HG02759 (cell line): Measurements from ENCODE around the gene FLNC.

Source experiments
- ATAC-seq: cut with Tn5 transposase; IDR thresholded peaks from one replicate; pipeline ENCODE4 v1.9.1; 2021; ENCODE audit warnings: mild to moderate bottlenecking, moderate library complexity; ENCODE audit not compliant: unreplicated experiment

FLNC gene

GRCh38 chr7:128800567-128800966 is 29.6 kb upstream of the FLNC start:
- no peak for ATAC-seq

DNA sequence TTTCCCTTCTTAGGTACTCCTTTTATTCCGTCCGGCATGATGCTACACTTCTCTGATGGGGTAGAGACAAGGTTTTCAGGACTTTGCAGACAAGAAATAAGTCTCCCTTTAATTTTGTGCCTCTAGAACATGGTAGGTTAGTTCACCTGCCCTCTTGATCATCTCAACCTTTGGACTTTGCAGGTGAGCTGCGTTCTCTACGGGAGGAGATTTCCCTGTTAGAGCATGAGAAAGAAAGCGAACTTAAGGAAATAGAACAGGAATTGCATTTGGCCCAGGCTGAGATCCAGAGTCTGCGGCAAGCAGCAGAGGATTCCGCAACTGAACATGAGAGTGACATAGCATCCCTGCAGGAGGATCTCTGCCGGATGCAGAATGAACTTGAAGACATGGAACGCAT is 29.2 kb upstream of the FLNC start:
- ATAC-seq: no peak

DNA sequence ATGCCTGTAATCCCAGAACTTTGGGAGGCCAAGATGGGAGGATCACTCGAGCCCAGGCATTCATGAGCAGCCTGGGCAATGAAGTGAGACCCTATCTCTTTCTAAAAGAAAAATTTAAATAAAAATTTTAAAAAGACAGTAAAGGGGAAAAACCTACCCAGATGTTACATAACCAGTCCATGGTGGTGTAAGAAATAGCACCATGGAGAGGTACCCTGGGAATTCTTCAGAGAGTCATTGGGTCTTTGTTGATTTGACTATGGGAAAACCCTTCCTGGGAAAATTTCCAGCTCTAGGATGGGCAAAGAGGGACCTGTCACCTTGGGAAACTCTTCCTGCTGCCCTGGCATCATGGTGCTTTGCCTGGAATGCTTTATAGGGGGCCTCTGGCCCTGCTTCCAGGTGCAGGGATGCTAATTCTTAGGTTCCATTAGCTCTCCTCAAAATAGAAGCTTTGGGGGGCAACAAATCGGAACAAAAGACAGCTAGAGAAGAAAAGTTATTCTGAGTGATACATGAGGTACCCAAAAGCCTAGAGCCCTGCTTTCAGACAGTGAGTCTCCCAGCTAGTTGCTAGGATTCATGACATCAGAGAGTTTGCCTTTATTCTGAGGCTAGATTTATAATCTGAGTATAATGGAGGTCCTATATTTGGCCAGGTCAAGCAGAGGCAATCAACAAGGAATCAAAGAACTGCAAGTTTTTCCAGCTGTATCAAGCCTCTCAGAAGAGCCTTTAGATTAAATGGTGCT is 28.4 kb upstream of the FLNC start:
- no peak for ATAC-seq

- no peak for ATAC-seq
Measured at GRCh38 chr7:128804484-128804883, 25.7 kb upstream of the FLNC start.

DNA sequence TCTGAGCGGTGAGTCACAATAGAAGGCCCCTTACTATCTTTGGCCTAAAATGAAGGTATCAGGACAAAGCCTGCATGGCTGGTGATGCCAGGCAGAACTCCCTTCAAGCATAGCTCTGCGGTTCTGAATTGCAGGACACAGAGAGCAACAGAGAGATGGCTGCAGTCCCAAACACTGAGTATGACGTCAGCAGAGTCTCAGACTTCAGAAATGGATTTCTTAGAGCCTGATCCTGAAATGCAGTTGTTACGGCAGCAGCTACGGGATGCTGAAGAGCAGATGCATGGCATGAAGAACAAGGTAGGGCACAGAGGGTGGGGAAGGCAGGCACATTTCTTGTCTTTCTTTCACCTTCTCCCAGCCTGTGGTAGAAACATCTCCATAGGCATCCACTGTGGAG is 25.0 kb upstream of the FLNC start:
- ATAC-seq: no peak

DNA sequence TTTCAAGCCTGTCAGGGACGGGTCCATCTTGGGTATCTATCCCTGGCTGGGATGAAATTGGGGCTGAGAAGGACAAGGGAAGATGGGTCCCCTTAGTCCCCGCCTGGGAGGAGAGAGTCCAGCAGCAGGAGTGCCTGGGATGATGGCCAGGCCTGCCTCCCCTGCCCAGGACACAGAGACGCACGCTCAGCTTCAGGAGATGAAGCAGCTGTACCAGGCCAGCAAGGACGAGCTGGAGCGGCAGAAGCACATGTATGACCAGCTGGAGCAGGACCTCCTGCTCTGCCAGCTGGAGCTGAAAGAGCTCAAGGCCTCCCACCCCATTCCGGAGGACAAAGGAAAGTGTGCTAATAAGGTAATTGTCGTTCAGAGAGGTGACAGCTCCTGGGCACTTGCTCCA is 23.0 kb upstream of the FLNC start:
- ATAC-seq: no peak

GRCh38 chr7:128809363-128809762 is 20.8 kb upstream of the FLNC start:
- no peak for ATAC-seq

GRCh38 chr7:128810473-128810872 is 19.7 kb upstream of the FLNC start:
- ATAC-seq: no peak

- ATAC-seq: no peak
Measured at GRCh38 chr7:128810997-128811396, 19.2 kb upstream of the FLNC start.

- no peak for ATAC-seq
Measured at GRCh38 chr7:128811631-128812430, 18.4 kb upstream of the FLNC start.

GRCh38 chr7:128812514-128813168 is 17.6 kb upstream of the FLNC start:
- ATAC-seq: no peak

DNA sequence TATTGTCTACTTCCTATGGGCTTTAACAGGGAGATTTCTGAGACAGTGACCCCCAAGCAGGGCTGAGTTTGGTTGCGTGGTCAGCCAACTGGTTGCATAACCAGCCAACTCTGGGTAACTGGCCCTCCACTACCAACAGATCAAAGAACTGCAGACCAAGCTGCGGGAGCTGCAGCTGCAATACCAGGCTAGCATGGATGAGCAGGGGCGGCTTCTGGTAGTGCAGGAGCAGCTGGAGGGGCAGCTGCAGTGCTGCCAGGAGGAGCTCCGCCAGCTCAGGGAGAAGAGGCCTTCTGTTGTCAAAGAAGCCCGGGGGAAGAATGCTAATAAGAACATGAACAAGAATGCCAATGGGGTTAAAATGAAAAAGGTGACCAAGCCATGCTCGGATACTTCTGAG is 15.7 kb upstream of the FLNC start:
- ATAC-seq: no peak

DNA sequence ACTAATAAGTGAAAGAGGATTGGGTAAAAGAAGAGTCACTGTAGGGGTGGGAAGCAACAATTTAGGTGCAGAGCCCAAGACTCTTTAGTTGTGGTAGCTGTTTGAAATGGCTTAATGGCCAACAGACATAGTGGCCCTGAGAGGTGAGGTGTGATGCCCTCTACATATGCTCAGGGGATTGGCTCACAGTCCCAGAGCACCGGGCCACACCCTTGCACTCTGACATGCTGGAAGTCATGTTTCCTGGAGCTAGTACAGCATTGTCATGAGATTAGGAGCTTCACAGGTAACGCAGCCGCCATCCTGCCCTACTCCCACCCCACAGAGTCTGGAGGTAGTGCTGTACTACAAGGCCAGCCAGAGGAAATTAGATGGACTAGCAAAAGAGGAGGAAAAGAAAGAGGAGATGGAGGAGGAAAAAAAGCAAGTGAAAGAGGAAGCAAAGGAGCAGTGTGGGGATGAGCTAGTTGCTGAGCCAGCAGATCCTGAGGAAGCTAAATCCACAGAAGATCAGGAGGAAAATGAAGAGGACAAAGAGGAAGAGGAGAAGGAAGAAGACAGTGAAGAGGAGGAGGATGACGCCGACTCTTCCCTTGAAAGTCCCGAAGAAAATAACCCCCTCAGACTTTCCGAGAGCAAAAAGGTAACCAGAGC is 14.8 kb upstream of the FLNC start:
- ATAC-seq: no peak

GRCh38 chr7:128818694-128819093 is 11.5 kb upstream of the FLNC start:
- no peak for ATAC-seq

- no peak for ATAC-seq
Measured at GRCh38 chr7:128821724-128822123, 8.5 kb upstream of the FLNC start.

DNA sequence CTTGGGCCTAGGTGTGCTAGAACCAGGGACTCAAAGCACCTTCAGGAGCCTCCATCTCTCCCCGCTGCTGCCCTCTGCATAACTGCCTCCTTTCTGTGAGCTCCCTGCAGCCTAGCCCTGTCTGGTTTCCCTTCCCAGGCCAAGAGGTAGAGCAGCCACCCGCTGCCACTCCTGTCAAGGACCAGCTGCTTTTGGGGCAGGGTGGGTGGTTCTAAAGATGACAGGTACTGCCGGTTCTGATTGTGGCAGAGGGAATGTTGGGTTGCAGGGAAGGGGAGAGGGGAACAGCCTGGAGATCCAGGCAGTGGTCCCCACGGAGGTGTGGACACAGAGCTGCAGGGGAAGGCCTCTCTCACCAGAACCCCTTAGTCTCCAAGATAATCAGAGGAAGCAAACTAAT is 3.7 kb upstream of the FLNC start:
- ATAC-seq: no peak

GRCh38 chr7:128826916-128827247 is 3.3 kb upstream of the FLNC start:
- ATAC-seq: no peak

- no peak for ATAC-seq
Measured at GRCh38 chr7:128827248-128827958, 2.8 kb upstream of the FLNC start.

GRCh38 chr7:128827971-128828711 is 2.1 kb upstream of the FLNC start:
- ATAC-seq: no peak
